NCI-H510A (cell line): ENCODE results near the gene ELMO1.

Source experiments
- DNase-seq: peaks from one replicate; lab custom pipeline; 2025; lab: John Stamatoyannopoulos, UW

ELMO1 gene

DNA sequence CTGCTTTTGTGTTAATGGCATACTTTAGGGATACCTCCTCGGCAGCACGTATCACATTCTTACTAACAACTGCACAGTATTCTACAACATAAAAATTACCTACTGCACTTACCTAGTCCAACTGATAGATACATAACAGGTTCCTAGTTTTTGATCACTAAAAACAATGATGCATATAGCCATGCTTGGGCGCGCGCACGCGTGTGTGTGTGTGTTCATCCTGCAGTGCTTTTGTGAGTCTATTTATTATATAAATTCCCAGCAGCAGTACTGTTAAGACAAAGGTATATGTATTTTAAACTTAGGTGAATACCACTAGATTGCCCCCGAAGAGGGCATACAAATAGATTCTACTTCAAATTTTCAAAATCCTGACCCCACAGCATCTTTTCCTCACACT is 181.4 kb downstream of the ELMO1 start:
- DNase-seq, result no peak

DNA sequence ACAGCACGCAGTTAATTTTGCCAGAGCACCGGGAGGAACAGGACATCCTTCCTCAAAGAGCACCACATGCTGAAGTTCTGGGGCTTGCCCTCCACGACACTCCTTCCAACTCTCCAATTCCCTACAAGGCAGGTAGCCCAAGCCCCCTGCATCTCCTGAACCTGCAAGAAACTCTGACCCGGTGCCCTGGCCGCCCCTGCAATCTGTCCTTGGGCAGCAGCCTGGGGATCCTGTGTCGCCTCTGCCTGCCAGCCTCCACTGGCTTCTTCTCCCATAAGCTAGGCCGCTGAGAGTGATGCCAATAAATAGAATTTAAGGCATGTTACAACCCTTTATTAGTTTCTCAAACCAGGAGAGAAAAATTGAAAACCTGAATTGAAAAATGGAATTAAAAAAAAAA is 182.8 kb downstream of the ELMO1 start:
- no peak for DNase-seq

DNA sequence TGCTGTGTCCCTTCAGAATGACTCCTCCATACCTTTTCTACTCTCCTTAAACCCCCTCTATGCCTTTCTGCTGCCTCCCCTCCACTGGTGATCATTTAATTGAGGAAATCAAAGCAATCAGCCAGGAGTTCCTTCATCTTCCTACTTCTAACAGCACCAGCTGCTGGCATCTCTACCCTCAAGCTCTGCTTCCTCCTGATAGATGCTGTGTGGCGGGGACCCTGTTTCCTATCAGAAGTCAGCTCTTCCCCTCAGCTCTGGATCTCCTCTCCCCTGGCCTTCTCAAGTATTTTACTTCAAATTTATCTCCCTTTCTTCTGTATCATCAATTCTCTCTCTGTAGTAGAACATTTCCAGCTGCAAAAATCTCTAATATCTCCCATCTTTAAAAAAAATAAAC is 183.7 kb downstream of the ELMO1 start:
- DNase-seq, result no peak

DNA sequence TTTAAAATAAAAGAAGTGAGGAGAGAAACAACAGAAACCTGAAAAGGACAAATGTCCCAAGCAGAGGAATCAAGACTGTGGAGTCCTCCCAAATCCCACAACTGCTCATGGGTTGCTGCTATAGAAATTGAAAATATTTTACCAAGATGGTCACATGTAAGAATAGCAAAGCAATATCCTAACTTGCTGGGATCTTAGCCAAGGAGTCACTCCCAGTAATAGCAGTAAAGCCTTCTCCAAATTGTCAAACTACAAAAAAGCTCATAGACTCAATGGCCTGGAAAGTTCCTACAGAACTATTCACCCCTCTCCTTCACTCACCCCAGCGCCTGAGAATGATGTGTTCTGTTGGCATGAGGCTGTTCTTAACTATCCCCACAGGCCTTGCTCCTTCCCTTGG is 186.5 kb downstream of the ELMO1 start:
- no peak for DNase-seq

DNA sequence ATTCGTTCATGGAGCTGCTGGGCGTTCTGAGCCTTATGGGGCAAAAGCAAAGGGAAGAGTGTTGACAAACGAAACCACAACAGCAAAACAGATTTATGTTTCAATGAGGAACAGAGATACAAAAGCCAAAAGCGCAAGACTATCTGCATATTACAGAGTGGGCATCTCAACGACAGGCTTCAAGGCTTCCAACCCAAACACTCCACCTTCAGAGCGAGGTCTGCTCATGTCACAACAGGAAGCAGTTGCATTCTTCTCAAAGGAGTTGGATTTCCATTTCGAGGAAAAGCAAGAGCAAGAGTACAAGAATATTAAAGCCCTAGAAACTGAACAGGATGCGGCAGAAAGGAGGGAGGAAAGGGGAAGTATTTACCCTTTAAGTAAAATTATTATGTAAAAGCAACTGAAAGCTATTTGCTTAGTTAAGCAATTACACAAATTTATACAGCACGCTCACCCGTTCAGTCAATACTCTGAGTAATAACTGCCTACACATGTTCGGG is 189.3 kb downstream of the ELMO1 start:
- DNase-seq, result no peak

DNA sequence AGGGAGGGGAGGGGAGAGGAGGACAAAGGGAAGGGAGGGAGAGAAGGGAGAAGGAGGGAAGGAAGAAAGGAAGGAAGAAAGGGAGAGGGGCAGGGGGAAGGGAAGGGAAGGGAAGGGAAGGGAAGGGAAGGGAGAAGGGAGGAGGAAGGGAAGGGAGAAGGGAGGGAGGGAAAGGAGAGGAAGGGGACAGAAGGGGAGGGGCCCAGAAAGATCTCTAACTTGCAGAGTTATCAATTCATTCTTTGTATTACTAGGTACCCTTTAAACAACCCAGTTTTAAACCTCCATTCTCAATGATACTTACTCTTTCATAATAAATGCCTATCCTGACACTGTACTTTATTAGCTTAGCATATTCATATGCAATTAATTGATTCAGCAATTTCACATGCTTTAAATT is 192.0 kb downstream of the ELMO1 start:
- DNase-seq, result no peak

DNA sequence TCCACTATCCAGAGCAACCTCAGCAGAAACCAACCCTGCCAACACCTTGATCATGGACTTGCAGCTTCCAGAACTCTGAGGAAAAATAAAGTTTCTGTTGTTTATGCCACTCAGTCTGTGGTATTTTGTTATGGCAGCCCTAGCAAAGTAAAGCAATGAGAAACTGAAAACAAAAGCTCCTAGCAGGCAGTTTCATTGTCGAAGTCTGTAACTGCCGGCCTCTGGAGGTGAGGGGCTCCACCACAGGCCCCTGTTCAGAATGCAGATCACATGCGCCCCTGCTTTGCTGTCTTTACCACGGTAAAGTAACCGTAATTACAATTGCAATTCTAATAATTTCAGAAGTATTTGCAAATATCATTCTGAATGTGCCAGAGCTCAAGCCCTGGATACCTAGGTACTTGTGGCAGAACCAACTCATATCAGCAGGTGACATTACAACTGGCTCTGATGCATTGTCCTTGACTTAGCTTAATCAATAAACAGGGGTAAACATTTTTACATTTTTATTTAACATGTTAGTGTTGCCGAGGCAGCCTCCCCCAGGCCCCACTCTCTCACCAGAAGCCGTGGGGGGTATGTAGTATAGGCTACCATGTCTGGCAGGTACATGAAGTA is 193.2 kb downstream of the ELMO1 start:
- DNase-seq, result no peak

DNA sequence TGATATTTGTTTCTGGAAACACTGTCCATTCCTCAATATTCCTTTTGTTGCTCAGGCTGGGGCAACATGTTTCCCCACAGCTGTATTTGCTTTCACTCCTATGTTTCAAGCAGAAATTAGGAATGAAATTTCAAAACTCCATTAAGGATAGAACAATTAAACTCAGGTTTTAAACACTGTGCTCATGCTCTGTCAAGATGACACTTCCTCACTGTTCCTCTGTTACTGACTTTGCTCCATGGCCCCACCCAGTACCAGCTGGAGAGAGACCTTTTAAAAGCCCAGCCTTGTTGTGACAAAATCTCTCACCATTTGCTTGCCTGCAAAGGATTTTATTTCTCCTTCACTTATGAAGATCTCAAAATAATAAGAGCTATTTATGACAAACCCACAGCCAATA is 197.4 kb downstream of the ELMO1 start:
- DNase-seq, result no peak

DNA sequence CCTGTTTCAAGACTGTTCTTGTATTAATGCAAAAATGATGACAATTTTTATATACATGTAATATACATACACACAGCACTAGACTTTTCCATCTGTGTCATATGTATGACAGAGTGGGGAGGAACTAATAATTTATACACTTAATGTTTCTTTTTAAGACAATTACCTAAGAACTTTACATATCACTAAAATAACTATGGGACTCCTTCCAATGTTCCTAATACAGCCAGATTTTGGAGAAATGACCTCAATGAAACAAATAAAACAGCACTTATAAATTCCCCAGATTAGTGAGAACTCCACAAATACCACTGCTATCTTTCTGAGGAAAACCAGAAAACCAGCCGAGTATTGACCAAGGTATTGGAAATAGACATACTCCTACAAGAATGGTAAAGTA is 199.4 kb downstream of the ELMO1 start:
- DNase-seq, result no peak

DNA sequence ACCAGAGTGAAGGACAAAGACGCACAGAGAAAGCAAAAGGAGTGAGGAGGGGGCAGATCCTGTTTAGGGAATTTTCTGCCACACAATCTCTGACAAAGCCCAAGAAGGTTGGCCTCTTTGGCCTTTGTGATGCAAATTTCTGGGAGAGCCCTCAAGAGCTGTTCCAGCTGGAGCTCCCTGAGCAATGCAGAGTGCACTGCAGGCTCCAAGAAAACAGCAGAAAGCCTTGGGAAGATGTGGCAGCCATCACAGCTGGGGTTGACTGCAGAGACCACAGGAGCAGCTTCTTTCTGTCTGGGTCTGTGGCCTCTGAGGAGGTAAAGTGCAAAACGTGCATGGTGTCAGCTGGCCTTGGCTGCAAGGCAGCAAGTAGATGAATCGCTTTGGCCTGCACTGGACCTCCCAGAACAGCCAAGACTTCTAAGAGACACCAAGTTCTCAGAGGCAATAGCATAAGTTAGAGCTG is 200.2 kb downstream of the ELMO1 start:
- no peak for DNase-seq

DNA sequence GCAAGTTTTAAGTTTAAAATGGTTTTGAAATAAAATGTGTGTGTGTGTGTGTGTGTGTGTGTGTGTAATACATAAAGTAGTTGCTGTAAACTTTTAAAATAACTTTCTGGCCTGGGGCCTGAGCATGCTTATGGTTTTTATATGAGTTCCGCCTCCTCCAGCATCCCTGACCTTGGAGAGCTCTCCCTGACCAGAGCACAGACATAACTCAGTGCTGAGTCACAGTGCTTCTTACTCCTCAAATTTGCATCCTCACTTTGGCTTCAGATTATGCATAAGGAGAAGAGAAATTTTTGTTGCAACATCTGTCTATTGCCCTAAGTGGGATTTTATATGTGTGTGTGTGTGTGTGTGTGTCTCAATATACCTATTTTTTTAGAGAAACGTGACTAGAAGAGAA is 200.8 kb downstream of the ELMO1 start:
- no peak for DNase-seq

DNA sequence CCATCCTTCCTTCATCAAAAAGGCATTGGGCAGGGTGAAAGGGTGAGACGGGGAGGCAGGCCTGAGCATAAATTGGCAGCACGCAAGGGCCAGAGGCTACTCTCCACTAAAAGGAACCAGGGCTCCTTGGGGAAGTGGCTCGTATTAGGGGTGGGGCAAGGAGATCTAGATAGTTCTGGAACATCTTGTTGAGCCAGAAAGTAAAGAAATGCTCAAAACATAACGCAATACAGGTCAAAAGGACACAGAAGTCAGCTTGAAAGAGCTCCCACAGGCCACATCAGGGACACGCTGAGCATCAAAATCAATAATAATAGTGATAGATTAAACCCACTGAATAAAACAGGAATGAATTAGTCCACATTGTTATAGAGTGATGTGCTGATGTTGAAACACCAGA is 203.1 kb downstream of the ELMO1 start:
- DNase-seq, result no peak

DNA sequence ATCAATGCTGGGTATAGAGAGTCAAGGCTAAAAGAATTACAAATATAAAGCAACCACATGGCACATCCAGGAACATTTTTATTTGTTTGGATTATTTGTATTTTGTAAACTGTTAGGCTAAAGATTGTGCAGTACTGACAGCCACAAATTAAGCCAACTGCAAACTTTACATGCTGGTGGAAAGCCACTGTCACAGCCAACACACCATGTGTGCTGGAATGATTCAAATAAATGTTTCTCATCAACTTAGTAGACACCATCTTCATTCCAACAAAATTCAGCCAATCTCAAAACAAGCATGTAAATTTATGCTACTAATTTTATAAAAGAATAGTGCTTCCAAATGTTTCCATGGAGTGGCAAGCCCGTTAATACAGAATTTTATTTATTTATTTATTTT is 211.8 kb downstream of the ELMO1 start:
- DNase-seq, result no peak

DNA sequence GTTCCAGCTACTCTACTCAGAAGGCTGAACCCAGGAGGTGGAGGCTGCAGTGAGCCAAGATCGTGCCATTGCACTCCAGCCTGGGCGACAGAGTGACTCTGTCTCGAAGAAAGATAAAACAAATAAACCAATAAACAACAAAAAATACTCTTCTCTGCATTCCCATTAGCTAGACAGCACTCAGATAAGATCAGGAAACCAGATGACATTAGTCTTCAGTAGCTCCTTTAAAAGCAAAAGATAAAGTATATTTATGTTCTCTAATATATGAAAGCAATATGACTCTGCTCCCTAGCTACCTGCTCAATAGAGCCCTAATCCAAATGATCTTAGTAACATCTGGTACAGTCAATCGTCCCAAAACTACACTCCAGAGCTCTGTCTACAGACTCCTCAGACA is 212.9 kb downstream of the ELMO1 start:
- DNase-seq, result no peak

DNA sequence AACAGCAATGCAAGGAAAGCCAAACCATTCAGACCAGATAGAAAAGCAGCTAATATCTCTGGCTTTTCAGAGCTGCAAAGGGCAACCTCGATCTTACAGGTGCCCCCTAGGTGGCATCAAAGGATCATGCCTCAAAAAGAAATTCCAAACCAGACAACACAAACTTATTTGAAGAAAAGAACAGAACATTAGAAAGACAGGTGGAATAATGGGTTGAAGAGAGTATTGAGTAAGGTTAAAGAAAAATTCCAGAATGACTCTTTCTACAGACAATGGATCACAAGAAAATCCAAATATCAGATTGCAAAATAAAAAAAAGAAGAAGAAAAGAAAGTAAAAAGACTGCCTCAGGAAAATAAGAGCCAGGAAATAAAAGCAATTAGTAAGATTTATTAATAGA is 213.7 kb downstream of the ELMO1 start:
- no peak for DNase-seq

DNA sequence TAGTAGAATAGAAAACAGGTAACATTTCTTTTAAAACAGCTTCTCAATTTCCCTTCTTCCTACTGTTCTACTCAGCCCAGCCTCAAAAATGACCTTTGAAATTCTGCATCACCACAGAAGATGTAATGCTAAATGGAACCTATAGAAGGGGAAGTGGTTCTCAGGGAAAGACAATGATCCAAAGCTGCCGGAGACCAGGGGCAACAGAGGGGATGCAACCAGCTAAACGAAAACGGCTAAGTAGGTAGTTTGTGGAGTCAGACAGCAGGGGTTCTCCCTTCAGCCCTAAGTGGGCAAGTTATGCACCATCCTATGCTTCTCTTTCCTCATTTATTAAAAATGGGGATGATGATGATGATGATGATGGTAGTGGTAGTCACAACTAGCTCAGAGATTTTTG is 214.3 kb downstream of the ELMO1 start:
- DNase-seq, result no peak

DNA sequence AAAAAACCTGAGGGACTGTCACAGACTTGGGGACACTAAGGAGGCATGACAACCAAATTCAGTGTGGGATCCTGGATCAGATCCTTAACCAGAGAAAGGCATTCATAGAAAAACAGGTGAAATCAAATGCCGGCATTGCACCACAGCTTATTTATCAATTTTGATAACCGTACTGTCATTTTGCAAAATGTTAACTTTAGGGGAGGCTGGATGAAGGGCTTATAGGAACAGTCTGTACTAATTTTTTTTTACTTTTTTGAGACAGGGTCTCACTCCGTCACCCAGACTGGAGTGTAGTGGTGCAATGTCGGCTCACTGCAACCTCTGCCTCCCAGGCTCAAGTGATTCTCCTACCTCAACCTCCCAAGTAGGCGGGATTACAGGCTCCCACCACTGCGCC is 217.1 kb downstream of the ELMO1 start:
- DNase-seq, result no peak

DNA sequence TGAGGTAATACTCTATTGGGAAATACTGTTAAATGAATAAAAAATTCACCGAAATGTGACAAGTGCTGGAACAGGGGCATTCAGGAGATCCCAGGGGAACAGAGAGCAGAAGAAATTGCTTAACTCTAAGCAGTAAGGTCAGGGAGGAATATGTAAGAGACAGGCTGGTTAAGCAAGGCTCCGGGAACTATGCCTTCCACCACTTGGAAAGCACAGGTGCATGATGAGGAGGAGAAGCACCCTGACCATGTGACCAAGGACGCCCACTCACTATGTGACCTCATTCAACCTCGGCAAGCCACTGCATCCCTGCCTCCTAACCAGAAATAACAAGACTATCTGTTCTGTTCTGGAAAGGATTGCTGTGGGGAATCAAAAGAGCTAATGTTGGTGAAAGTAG is 218.4 kb downstream of the ELMO1 start:
- no peak for DNase-seq

DNA sequence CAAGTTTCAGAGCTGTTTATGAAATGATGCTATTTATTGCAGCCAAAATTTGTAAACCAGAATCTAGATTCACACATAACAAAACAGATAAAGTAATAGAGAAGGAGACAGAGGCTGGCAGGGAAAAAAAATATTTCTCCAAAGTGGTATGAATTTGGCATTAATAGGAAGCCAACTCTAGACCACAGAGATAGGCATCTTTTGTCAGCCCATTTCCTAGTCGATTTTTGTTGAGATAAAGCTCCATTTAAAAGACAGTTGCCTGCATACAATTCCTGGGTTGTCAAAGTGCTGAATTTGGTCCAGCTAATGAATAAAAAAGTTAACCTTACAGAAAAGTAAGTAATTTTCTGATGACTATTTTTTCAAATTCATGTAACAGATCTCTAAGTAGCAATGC is 219.3 kb downstream of the ELMO1 start:
- DNase-seq, result no peak

DNA sequence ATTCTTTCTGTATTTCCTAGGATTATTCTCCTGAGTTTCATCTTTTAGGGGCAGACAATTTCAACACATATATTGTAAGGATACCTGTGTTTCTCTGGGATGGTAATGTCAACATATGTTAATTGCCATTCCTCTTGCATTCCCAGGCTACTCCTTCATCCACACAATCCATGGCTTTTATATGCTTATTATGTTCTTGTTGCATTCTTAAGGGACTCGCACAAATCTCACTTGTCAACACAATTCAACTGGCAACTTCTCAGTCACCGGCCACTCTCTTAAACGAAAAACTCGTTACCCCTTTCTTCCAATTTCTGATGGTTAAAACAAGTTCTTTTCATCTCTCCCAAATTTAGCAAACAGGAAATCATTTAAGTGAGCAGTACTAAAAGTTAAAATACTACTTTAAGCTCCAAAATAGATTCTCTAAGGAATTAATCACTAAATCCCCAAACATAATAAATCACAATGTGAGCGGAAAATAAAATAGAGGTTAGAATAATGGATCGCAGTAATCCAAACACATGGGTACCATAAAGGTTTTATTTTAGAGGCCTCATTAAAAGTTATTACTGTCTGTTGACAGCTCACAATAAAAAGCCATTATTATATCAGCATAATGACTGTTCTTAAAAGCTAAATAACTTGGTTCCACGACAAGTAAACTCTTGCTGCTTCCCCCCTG is 223.2 kb downstream of the ELMO1 start:
- DNase-seq, result no peak

DNA sequence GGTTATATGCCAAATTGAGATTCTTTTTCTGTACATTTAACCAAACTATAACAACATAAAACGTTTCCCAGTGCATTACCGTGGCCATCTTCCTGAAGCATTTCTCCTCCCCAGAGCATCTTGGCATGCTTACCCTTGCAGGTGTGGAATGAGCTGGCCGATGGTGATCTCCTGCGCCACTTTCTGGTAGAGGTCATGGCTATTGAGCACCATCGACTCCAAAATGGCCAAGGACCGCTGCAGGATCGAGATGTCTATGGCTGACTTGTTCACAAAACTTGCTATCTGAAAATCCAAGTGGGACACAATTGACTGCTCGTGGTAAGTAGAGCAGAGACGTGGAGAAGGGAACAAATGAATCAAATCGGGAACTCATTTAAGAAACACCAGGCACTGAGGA is 223.9 kb downstream of the ELMO1 start:
- no peak for DNase-seq

DNA sequence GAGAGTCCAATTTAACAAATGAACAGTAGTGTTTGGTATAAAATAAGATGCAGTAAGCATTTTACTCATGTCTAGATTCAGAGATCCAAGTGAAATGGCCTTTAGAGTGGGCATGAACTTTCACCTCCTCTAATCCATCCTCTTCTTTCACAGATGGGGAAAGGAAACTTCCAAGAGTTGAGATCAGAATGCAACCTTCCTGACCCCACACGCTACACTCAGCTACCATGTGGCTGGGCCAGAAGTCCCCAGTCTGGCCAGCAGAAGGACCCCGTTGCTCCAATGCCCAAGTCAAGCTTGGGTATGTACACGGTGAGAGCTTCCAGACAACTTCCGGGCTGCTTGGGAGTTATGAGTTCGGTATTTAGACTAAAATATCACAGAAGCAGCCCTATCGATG is 228.0 kb downstream of the ELMO1 start:
- no peak for DNase-seq

DNA sequence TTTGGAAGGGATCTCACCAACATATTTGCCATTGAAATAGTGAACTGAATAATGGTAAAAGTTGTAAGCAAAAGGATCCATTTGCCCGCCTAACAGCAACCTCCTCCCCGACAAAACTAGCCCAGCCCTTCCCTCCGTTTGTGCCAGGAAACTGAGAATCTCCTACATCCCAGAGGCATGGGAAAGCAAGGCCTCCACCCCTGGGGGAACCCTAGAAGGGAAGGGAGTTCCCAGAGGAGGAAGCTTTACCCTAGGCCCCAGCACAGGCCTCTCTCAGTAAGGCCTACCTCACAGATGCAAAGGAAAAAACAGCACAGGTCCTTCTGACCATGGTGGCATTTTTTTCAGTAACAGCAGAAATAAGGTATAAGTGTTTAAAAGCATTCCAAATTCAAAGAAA is 229.7 kb downstream of the ELMO1 start:
- DNase-seq, result no peak

DNA sequence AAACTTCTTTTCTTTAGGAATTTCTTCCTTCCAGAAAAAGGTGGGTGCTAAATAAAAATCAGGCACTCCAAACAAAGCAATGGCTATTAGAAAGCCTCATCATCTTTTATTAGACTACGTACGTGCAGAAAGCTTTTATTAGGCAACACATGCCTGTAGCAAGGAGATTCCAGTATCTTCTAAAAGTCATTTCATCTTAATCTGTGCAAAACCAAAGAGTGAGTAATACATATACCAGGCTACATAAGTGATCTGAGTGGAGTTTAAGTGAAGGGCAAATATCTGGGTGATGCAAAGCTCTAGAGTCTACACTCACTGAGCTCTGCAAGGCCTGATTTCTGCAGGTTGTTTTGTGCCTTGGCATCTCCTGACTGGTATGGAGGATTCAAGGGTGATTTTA is 231.7 kb downstream of the ELMO1 start:
- no peak for DNase-seq
